GM13977 (cell line): ENCODE data around the gene PTPA.

Source experiments
- DNase-seq: peaks from one replicate; pipeline ENCODE4 v3.0.0; 2012; ENCODE audit warnings: low spot score
- CTCF ChIP-seq: IDR thresholded peaks from 2 replicates; pipeline ENCODE4 v1.5.1; 2012; ENCODE audit warnings: mild to moderate bottlenecking, control low read depth; ENCODE audit not compliant: insufficient read depth; ENCODE audit errors: extremely low read depth, missing control alignments
- in situ Hi-C: fragments of 300-500 bp; cut with MboI; formaldehyde crosslinking; loops from one replicate; pipeline ENCODE4 v1.12.0; 2022; ENCODE audit warnings: low sequenced_read_pairs, low pct_unique_long_range_greater_than_20kb, mixed read lengths, inconsistent platforms; ENCODE audit not compliant: unreplicated experiment

The PTPA gene

GRCh38 chr9:129095908-129096307 lies 15.3 kb upstream of the PTPA start:
- in situ Hi-C loops: no loop called here
- no peak for DNase-seq
- TF ChIP-seq CTCF: no peak

GRCh38 chr9:129097671-129098306 lies 13.4 kb upstream of the PTPA start:
- no peak for DNase-seq
- in situ Hi-C loops: no loop called here
- no peak for TF ChIP-seq CTCF

GRCh38 chr9:129098328-129098727 lies 12.9 kb upstream of the PTPA start:
- no peak for DNase-seq
- in situ Hi-C loops: no loop called here
- no peak for TF ChIP-seq CTCF

- in situ Hi-C loops: no loop called here
- DNase-seq: no peak
Observed at GRCh38 chr9:129100383-129101169, 10.6 kb upstream of the PTPA start.

GRCh38 chr9:129101279-129101678 lies 9.9 kb upstream of the PTPA start:
- DNase-seq: no peak
- in situ Hi-C loops: no loop called here
- no peak for TF ChIP-seq CTCF

More at GRCh38 chr9:129100383-129101169, 10.6 kb upstream of the PTPA start:
- no peak for TF ChIP-seq CTCF

- no peak for TF ChIP-seq CTCF
- no peak for DNase-seq
- in situ Hi-C loops: no loop called here
Observed at GRCh38 chr9:129102095-129102525, 9.1 kb upstream of the PTPA start.
